Measurements from ENCODE around the gene SLC22A12. TPM values are rescaled to one million over a fixed set of nuclear protein-coding genes. Genes with fewer than 3 reads are reported as not detected.

SLC22A12 gene
- total and polyA plus RNA-seq, 2 experiments from 2014 or later = not detected

GRCh38 chr11:64560139-64560771, 30.8 kb upstream of the SLC22A12 start:
- Histone ChIP-seq H3K4me2 (peak overlapping the region; percentile 26; the same call in 1 of the 2 replicates), H3K4me3 (no peak overlapping the region), H3K4me1 (ENCODE audit: insufficient read depth) (peaks cover 9% of the 10 kb centered on the region), H3F3A (replicated peaks; ENCODE audit: low read depth) (no peaks in the 10 kb centered on the region), H2AFZ (peak overlapping the region; percentile 88), H4K20me1 (replicated peaks; ENCODE audit: insufficient read depth) (no peaks in the 10 kb centered on the region), H3K9me2 (ENCODE audit: insufficient read depth) (0 out of 2 replicates have a peak, but pooled peaks cover 3% of the 10 kb centered on the region), H3K36me3 (ENCODE audit: insufficient read depth) (no peaks in the 10 kb centered on the region), H3K79me2 (replicated peaks; ENCODE audit: insufficient read depth) (no peaks in the 10 kb centered on the region), H3K27me3 (ENCODE audit: insufficient read depth) (no peaks in the 10 kb centered on the region), H3K27ac (ENCODE audit: low read depth) (no peak overlapping the region)
- H3K36me3 Mint-ChIP-seq (ENCODE audit: low read depth) = no peaks in the 10 kb centered on the region; the same call in 2 of the 3 replicates
- peak; percentile 13 for ATAC-seq
- H3K9me3 Mint-ChIP-seq = no peaks in the 10 kb centered on the region
- TF ChIP-seq CREB1 (CRISPR knock-in tag; IDR thresholded peaks at IDR 0.05; ENCODE audit: low read depth) (no peak), ZNF462 (CRISPR knock-in tag; IDR thresholded peaks at IDR 0.05) (no peak), REST (IDR thresholded peaks at IDR 0.05; ENCODE audit: unreplicated experiment) (no peak), EZH2phosphoT487 (IDR thresholded peaks at IDR 0.05; ENCODE audit: unreplicated experiment) (no peak), JUNB (IDR thresholded peaks at IDR 0.05; ENCODE audit: unreplicated experiment) (no peak), ZNF331 (CRISPR knock-in tag; IDR thresholded peaks at IDR 0.05; ENCODE audit: low read depth) (no peak), ZNF114 (CRISPR knock-in tag; IDR thresholded peaks at IDR 0.05) (no peak), NANOG (IDR thresholded peaks at IDR 0.05; ENCODE audit: borderline replicate concordance) (no peak), ETS1 (IDR thresholded peaks at IDR 0.05) (no peak), POLR2AphosphoS5 (IDR thresholded peaks at IDR 0.05; ENCODE audit: low read depth) (no peak), STAT1 (IDR thresholded peaks at IDR 0.05; ENCODE audit: unreplicated experiment) (no peak), CTCF (conservative IDR thresholded peaks at IDR 0.05; ENCODE audit: low read depth in 2 of 2) (no peak; a peak in 1 of 4 replicates), EZH2 (IDR thresholded peaks at IDR 0.05; ENCODE audit: low read depth, unreplicated experiment) (no peak)
- DNase-seq (ENCODE audit: low spot score) = no peak
- H3K27me3 Mint-ChIP-seq (ENCODE audit: insufficient read depth, low read depth, poor library complexity) = peaks cover 18% of the 10 kb centered on the region
- no peak overlapping the region; the same call in 2 of the 3 replicates for H3K4me3 Mint-ChIP-seq
- H3K27ac Mint-ChIP-seq = peak overlapping the region; percentile 67
- H3K4me1 Mint-ChIP-seq = peaks cover 39% of the 10 kb centered on the region
